Pulmonary artery endothelial cell (primary cell): Measurements from ENCODE around the gene MDFI. TPM values are rescaled to one million over a fixed set of nuclear protein-coding genes. Genes with fewer than 3 reads are reported as not detected.
A peak's percentile ranks its signal among the peaks of the same experiment; 100 is the strongest.

Source experiments
- DNase-seq: peaks from one replicate; pipeline ENCODE4 v3.0.0-alpha.2; 2011; ENCODE audit warnings: low read depth, low spot score
- total RNA-seq: library from RNA; depleted of rRNA; stranded (reverse); fragments of >200 nt; gene quantifications from 2 replicates; pipeline ENCODE4 v1.2.3, GENCODE V29; 2014

Gene MDFI
- total RNA-seq, 1 donor from 2014 or later, result 26.8 TPM

GRCh38 chr6:41672016-41672415 lies 33.7 kb downstream of the MDFI start:
- DNase-seq, result no peak

- no peak for DNase-seq
These were observed 34.8 kb downstream of the MDFI start for GRCh38 chr6:41672816-41673703.

GRCh38 chr6:41673704-41674000 lies 35.4 kb downstream of the MDFI start:
- DNase-seq, result no peak

- DNase-seq, result no peak
These were observed 36.1 kb downstream of the MDFI start for GRCh38 chr6:41674231-41675000.

GRCh38 chr6:41675176-41675775 lies 37.0 kb downstream of the MDFI start:
- DNase-seq, result no peak

- no peak for DNase-seq
These were observed 37.7 kb downstream of the MDFI start for GRCh38 chr6:41675992-41676391.

- no peak for DNase-seq
These were observed 38.2 kb downstream of the MDFI start for GRCh38 chr6:41676431-41676830.

GRCh38 chr6:41677124-41677921 lies 39.1 kb downstream of the MDFI start:
- no peak for DNase-seq

GRCh38 chr6:41678511-41679084 lies 40.3 kb downstream of the MDFI start:
- DNase-seq, result no peak

GRCh38 chr6:41679696-41680095 lies 41.4 kb downstream of the MDFI start:
- DNase-seq, result no peak

GRCh38 chr6:41680182-41680965 lies 42.1 kb downstream of the MDFI start:
- no peak for DNase-seq

GRCh38 chr6:41682056-41682477 lies 43.8 kb downstream of the MDFI start:
- peak; percentile 32 for DNase-seq

GRCh38 chr6:41682497-41683272 lies 44.4 kb downstream of the MDFI start:
- DNase-seq, result no peak

- DNase-seq, result no peak
These were observed 44.9 kb downstream of the MDFI start for GRCh38 chr6:41683273-41683522.

- no peak for DNase-seq
These were observed 45.4 kb downstream of the MDFI start for GRCh38 chr6:41683523-41684310.

GRCh38 chr6:41684311-41685180 lies 46.3 kb downstream of the MDFI start:
- no peak for DNase-seq

- no peak for DNase-seq
These were observed 47.5 kb downstream of the MDFI start for GRCh38 chr6:41685641-41686380.
